OCI-LY1 (cell line): ENCODE results near the gene VGLL4.

Source experiments
- H2AFZ ChIP-seq: fragments of 200-600 bp; sonication (generic), shearing (Covaris generic); 2 replicates; pipeline ENCODE4 v1.6.0; 2014; ENCODE audit warnings: antibody characterized with exemption, mild to moderate bottlenecking, low read length
- H3F3A ChIP-seq: fragments of 200-600 bp; sonication (generic), shearing (Covaris generic); 2 replicates; pipeline ENCODE4 v1.6.0; 2014; ENCODE audit warnings: mild to moderate bottlenecking, antibody characterized with exemption, low read length, moderate library complexity; ENCODE audit not compliant: insufficient read depth
- H3K27ac ChIP-seq: fragments of 200-600 bp; sonication (generic); 2 replicates; pipeline ENCODE4 v1.5.1; 2014; ENCODE audit warnings: low read length, mixed run types, mild to moderate bottlenecking, low read depth; ENCODE audit not compliant: poor library complexity, severe bottlenecking
- H3K27me3 ChIP-seq: fragments of 200-600 bp; sonication (generic); 2 replicates; pipeline ENCODE4 v1.6.0; 2014; ENCODE audit warnings: antibody characterized with exemption, mild to moderate bottlenecking, low read length, moderate library complexity; ENCODE audit not compliant: insufficient read depth
- H3K36me3 ChIP-seq: fragments of 200-600 bp; sonication (generic); 2 replicates; pipeline ENCODE4 v1.6.1; 2014; ENCODE audit warnings: mild to moderate bottlenecking, antibody characterized with exemption, low read length, moderate library complexity, mixed read lengths; ENCODE audit not compliant: insufficient read depth
- H3K4me1 ChIP-seq: fragments of 200-600 bp; sonication (generic); 2 replicates; pipeline ENCODE4 v1.5.1; 2014; ENCODE audit warnings: mild to moderate bottlenecking, low read length, moderate library complexity; ENCODE audit not compliant: insufficient read depth, severe bottlenecking
- H3K4me2 ChIP-seq: fragments of 200-600 bp; sonication (generic), shearing (Covaris generic); 2 replicates; pipeline ENCODE4 v1.6.1; 2014; ENCODE audit warnings: low read length
- H3K4me3 ChIP-seq: fragments of 200-600 bp; sonication (generic); 2 replicates; pipeline ENCODE4 v1.5.1; 2014; ENCODE audit warnings: low read length, low read depth, mild to moderate bottlenecking, mixed read lengths; ENCODE audit not compliant: poor library complexity, severe bottlenecking
- H3K79me2 ChIP-seq: fragments of 200-600 bp; shearing (Covaris generic); 2 replicates; pipeline ENCODE4 v1.6.1; 2016; ENCODE audit warnings: mixed run types, low read length, mixed read lengths; ENCODE audit not compliant: insufficient read depth
- H3K9ac ChIP-seq: fragments of 200-600 bp; sonication (generic), shearing (Covaris generic); 2 replicates; pipeline ENCODE4 v1.6.1; 2014; ENCODE audit warnings: mild to moderate bottlenecking, low read length, mixed read lengths
- H3K9me2 ChIP-seq: fragments of 200-600 bp; sonication (generic), shearing (Covaris generic); 2 replicates; pipeline ENCODE4 v1.6.1; 2014; ENCODE audit warnings: low read depth, mild to moderate bottlenecking, low read length, mixed read lengths
- H3K9me3 ChIP-seq: fragments of 200-600 bp; shearing (Covaris generic); 2 replicates; pipeline ENCODE4 v1.6.1; 2014; ENCODE audit warnings: low read length, mixed read lengths
- H4K20me1 ChIP-seq: fragments of 200-600 bp; sonication (generic), shearing (Covaris generic); 2 replicates; pipeline ENCODE4 v1.6.0; 2016; ENCODE audit warnings: mild to moderate bottlenecking, low read length; ENCODE audit not compliant: insufficient read depth
- EZH2 ChIP-seq: fragments of 200-600 bp; sonication (generic), shearing (Covaris generic); IDR thresholded peaks from 2 replicates; pipeline ENCODE4 v1.8.0; 2017; ENCODE audit warnings: borderline replicate concordance, mixed run types, mild to moderate bottlenecking, antibody characterized with exemption, low read length, moderate library complexity, mixed read lengths
- TF ChIP-seq, protein P1 (sequence below): fragments of 200-600 bp; sonication (generic), shearing (Covaris generic); IDR thresholded peaks from 2 replicates; pipeline ENCODE4 v1.5.1; 2017; ENCODE audit warnings: mild to moderate bottlenecking, antibody characterized with exemption, low read length, moderate library complexity, mixed read lengths

The VGLL4 gene

DNA sequence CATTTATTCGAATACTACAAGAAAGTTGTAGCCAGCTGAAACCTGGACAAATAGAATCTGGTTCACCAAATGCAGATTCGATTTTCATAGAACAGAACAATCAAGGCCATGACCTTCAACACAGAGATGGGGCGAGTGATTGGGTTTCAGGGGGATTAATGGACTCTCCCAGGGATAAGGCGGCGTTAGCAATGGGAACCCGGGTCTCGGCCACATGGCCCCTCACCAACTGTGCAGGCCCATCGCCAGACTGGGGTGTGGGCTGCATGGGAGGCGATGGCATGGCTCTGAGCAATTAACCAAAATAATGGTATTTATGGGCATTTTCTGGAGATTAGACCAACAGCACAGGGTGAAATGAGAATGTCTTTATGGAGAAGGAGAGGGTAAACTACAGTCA lies 34.2 kb downstream of the VGLL4 start:
- Histone ChIP-seq H3K9ac (no peak overlapping the region), H3K27ac (peak overlapping the region; percentile 46), H3K4me1 (peaks cover 97% of the 10 kb centered on the region), H4K20me1 (no peaks in the 10 kb centered on the region), H3F3A (no peaks in the 10 kb centered on the region), H3K9me2 (no peaks in the 10 kb centered on the region), H3K36me3 (peaks cover 19% of the 10 kb centered on the region), H3K4me2 (peak overlapping the region; percentile 43; the same call in 1 of the 2 replicates), H3K4me3 (no peak overlapping the region), H3K27me3 (no peaks in the 10 kb centered on the region), H3K9me3 (no peaks in the 10 kb centered on the region), H2AFZ (no peak overlapping the region), H3K79me2 (peaks cover 74% of the 10 kb centered on the region)
- no peak for TF ChIP-seq EZH2
- TF ChIP-seq, protein P1, sequence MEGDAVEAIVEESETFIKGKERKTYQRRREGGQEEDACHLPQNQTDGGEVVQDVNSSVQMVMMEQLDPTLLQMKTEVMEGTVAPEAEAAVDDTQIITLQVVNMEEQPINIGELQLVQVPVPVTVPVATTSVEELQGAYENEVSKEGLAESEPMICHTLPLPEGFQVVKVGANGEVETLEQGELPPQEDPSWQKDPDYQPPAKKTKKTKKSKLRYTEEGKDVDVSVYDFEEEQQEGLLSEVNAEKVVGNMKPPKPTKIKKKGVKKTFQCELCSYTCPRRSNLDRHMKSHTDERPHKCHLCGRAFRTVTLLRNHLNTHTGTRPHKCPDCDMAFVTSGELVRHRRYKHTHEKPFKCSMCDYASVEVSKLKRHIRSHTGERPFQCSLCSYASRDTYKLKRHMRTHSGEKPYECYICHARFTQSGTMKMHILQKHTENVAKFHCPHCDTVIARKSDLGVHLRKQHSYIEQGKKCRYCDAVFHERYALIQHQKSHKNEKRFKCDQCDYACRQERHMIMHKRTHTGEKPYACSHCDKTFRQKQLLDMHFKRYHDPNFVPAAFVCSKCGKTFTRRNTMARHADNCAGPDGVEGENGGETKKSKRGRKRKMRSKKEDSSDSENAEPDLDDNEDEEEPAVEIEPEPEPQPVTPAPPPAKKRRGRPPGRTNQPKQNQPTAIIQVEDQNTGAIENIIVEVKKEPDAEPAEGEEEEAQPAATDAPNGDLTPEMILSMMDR, result no peak

DNA sequence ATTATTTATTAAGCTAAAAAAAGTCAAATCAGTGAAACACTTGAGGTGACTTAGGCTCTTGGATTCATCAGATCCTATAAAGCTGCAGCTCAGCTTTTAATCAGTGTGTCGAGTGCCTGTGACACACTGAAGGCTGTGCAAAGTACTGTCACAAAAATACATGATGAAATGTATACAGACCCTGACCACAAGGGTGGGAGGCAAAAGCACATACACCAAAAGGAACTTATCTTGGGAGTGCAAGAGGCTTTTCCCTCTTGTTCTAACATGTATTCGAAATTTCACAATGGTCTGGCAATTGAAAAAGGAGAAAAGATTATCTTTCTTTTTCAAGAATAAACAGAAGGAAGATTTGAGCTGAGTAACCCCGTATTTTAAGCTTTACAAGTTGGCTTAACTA lies 35.9 kb downstream of the VGLL4 start:
- TF ChIP-seq EZH2, result no peak
- TF ChIP-seq, protein P1, result no peak
- peak overlapping the region; percentile 7; the same call in 1 of the 2 replicates for H3K4me2 ChIP-seq

DNA sequence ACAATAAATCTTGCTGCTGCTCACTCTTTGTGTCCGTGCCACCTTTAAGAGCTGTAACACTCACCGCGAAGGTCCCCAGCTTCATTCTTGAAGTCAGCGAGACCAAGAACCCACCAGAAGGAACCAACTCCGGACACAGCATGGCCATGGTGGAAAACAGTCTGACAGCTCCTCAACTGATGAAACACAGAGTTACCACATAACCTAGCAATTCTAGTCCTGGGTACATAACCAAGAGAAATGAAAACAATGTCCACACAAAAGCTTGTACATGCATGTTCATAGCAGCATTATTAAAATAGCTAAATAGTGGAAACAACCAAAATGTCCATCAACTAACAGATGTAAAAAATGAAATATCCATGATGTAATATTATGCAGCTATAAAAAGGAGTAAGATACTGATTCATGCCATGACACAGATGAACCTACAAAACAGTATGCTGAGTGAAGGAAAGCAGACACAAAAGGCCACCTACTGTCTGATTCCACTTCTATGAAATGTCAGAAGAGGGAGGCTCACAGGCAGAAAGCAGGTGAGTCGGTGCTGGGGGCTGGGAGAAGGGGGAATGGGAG lies 36.8 kb downstream of the VGLL4 start:
- Histone ChIP-seq H3K36me3 (peaks cover 16% of the 10 kb centered on the region), H3K4me1 (peaks cover 97% of the 10 kb centered on the region), H3K9me2 (no peaks in the 10 kb centered on the region), H3K9me3 (no peaks in the 10 kb centered on the region), H3F3A (peaks cover 15% of the 10 kb centered on the region; the same call in 1 of the 2 replicates), H4K20me1 (no peaks in the 10 kb centered on the region), H3K9ac (no peak overlapping the region), H3K79me2 (peaks cover 49% of the 10 kb centered on the region), H3K27ac (peak overlapping the region; percentile 46), H3K4me3 (no peak overlapping the region), H2AFZ (no peak overlapping the region), H3K27me3 (no peaks in the 10 kb centered on the region), H3K4me2 (no peak overlapping the region)
- TF ChIP-seq, protein P1, result no peak
- TF ChIP-seq EZH2, result no peak

More for the DNA sequence above, 35.9 kb downstream of the VGLL4 start:
- H3K9me2 ChIP-seq, result no peaks in the 10 kb centered on the region
- H3K79me2 ChIP-seq, result peaks cover 58% of the 10 kb centered on the region
- no peak overlapping the region for H3K4me3 ChIP-seq
- no peak overlapping the region; the same call in 1 of the 2 replicates for H3K9ac ChIP-seq
- peaks cover 97% of the 10 kb centered on the region for H3K4me1 ChIP-seq
- peak overlapping the region; percentile 46 for H3K27ac ChIP-seq
- no peaks in the 10 kb centered on the region for H3K9me3 ChIP-seq
- H3K36me3 ChIP-seq, result peaks cover 16% of the 10 kb centered on the region
- no peaks in the 10 kb centered on the region for H3K27me3 ChIP-seq
- peaks cover 9% of the 10 kb centered on the region; the same call in 1 of the 2 replicates for H3F3A ChIP-seq
- no peak overlapping the region for H2AFZ ChIP-seq
- no peaks in the 10 kb centered on the region for H4K20me1 ChIP-seq
